Central memory CD8-positive, alpha-beta T cell (primary cell): ENCODE results near the gene PSMB3.
"Not testable (repeated sequence)": the region's sequence is repeated elsewhere in the genome, so short reads cannot be mapped to it uniquely, and the experiment has no call there.

ENCODE experiments used
- ATAC-seq: fragments of 150-1000 bp; cut with Tn5 transposase; replicated peaks from 2 replicates; pipeline ENCODE4 v1.10.0; 2022; ENCODE audit warnings: mild to moderate bottlenecking, moderate FRiP score, moderate number of reproducible peaks; ENCODE audit not compliant: poor library complexity, severe bottlenecking; ENCODE audit errors: extremely low read depth
- DNase-seq, 2 donors: peaks; one replicate each; pipeline ENCODE4 v3.0.0; 2021; ENCODE audit warnings: low spot score in 2 of 2
- H3K27ac Mint-ChIP-seq: one replicate; pipeline ENCODE4 v1.8.0; 2022; ENCODE audit warnings: low read depth, mild to moderate bottlenecking, moderate library complexity, mixed read lengths
- H3K27me3 Mint-ChIP-seq: one replicate; pipeline ENCODE4 v1.8.0; 2022; ENCODE audit warnings: mixed read lengths
- H3K36me3 Mint-ChIP-seq: one replicate; pipeline ENCODE4 v1.8.0; 2022; ENCODE audit warnings: mild to moderate bottlenecking, moderate library complexity, mixed read lengths; ENCODE audit not compliant: insufficient read depth
- H3K4me1 Mint-ChIP-seq: one replicate; pipeline ENCODE4 v1.8.0; 2022; ENCODE audit warnings: mixed read lengths
- H3K4me3 Mint-ChIP-seq: one replicate; pipeline ENCODE4 v1.8.0; 2022; ENCODE audit warnings: mild to moderate bottlenecking, moderate library complexity, mixed read lengths
- H3K9me3 Mint-ChIP-seq: one replicate; pipeline ENCODE4 v1.8.0; 2022; ENCODE audit warnings: mixed read lengths

The PSMB3 gene

GRCh38 chr17:38720941-38721340 is 31.6 kb upstream of the PSMB3 start:
- DNase-seq: no peak
- Mint-ChIP-seq H3K4me1 (peaks cover 31% of the 10 kb centered on the region), H3K36me3 (peaks cover 43% of the 10 kb centered on the region), H3K27me3 (no peaks in the 10 kb centered on the region), H3K27ac (no peak overlapping the region), H3K4me3 (no peak overlapping the region), H3K9me3 (no peaks in the 10 kb centered on the region)
- no peak for ATAC-seq

GRCh38 chr17:38721802-38722201 is 30.7 kb upstream of the PSMB3 start:
- Mint-ChIP-seq H3K27ac (no peak overlapping the region), H3K9me3 (no peaks in the 10 kb centered on the region), H3K4me3 (no peak overlapping the region)

GRCh38 chr17:38724337-38724988 is 28.1 kb upstream of the PSMB3 start:
- Mint-ChIP-seq H3K4me3 (peak overlapping the region; percentile 34), H3K27me3 (no peaks in the 10 kb centered on the region), H3K4me1 (peaks cover 53% of the 10 kb centered on the region), H3K36me3 (peaks cover 37% of the 10 kb centered on the region), H3K9me3 (peaks cover 5% of the 10 kb centered on the region), H3K27ac (peak overlapping the region; percentile 93)
- ATAC-seq (no peak), DNase-seq (no peak)

More at GRCh38 chr17:38721802-38722201, 30.7 kb upstream of the PSMB3 start:
- DNase-seq: no peak
- peaks cover 40% of the 10 kb centered on the region for H3K36me3 Mint-ChIP-seq
- no peak for ATAC-seq
- peaks cover 33% of the 10 kb centered on the region for H3K4me1 Mint-ChIP-seq
- no peaks in the 10 kb centered on the region for H3K27me3 Mint-ChIP-seq

- Mint-ChIP-seq H3K4me3 (peak overlapping the region; percentile 34), H3K9me3 (peaks cover 5% of the 10 kb centered on the region), H3K27ac (peak overlapping the region; percentile 93), H3K36me3 (peaks cover 35% of the 10 kb centered on the region), H3K4me1 (peaks cover 56% of the 10 kb centered on the region), H3K27me3 (no peaks in the 10 kb centered on the region)
- ATAC-seq (no peak), DNase-seq (no peak)
These were observed 27.5 kb upstream of the PSMB3 start for GRCh38 chr17:38725066-38725465.

- H3K27me3 Mint-ChIP-seq, ATAC-seq, H3K9me3 Mint-ChIP-seq, DNase-seq: not testable (repeated sequence)
- H3K36me3 Mint-ChIP-seq: peaks cover 38% of the 10 kb centered on the region
- peaks cover 58% of the 10 kb centered on the region for H3K4me1 Mint-ChIP-seq
- H3K27ac Mint-ChIP-seq: peak overlapping the region; percentile 93
- H3K4me3 Mint-ChIP-seq: peak overlapping the region; percentile 34
These were observed 26.4 kb upstream of the PSMB3 start for GRCh38 chr17:38726145-38726544.

GRCh38 chr17:38727736-38728135 is 24.8 kb upstream of the PSMB3 start:
- ATAC-seq: peak; percentile 51
- peaks cover 5% of the 10 kb centered on the region for H3K9me3 Mint-ChIP-seq
- peak in 1 of 2 donors; percentile 56 for DNase-seq
- H3K27ac Mint-ChIP-seq: peak overlapping the region; percentile 93
- peaks cover 37% of the 10 kb centered on the region for H3K36me3 Mint-ChIP-seq
- H3K4me3 Mint-ChIP-seq: peak overlapping the region; percentile 81
- no peaks in the 10 kb centered on the region for H3K27me3 Mint-ChIP-seq
- H3K4me1 Mint-ChIP-seq: peaks cover 73% of the 10 kb centered on the region

- Mint-ChIP-seq H3K36me3 (peaks cover 36% of the 10 kb centered on the region), H3K27ac (peak overlapping the region; percentile 93), H3K9me3 (peaks cover 5% of the 10 kb centered on the region), H3K4me3 (peak overlapping the region; percentile 81), H3K27me3 (no peaks in the 10 kb centered on the region), H3K4me1 (peaks cover 80% of the 10 kb centered on the region)
- DNase-seq (peak; percentile 47 to 70), ATAC-seq (peak; percentile 64)
These were observed 24.2 kb upstream of the PSMB3 start for GRCh38 chr17:38728290-38728831.

GRCh38 chr17:38729368-38729885 is 23.1 kb upstream of the PSMB3 start:
- Mint-ChIP-seq H3K36me3 (peaks cover 31% of the 10 kb centered on the region), H3K27me3 (no peaks in the 10 kb centered on the region), H3K27ac (peak overlapping the region; percentile 82), H3K4me3 (peak overlapping the region; percentile 81), H3K9me3 (peaks cover 5% of the 10 kb centered on the region), H3K4me1 (peaks cover 86% of the 10 kb centered on the region)
- ATAC-seq: no peak
- no peak for DNase-seq

GRCh38 chr17:38729886-38730525 is 22.5 kb upstream of the PSMB3 start, which contains the start of gene CISD3:
CISD3 (plus strand) TSS chr17:38730341; CDS start chr17:38730359, 18 bp downstream.
- peak within 1 kb of the TSS; percentile 93 for H3K4me3 Mint-ChIP-seq
- peak within 1 kb of the TSS; percentile 86 for H3K27ac Mint-ChIP-seq
- peaks cover 31% of the 10 kb centered on the region for H3K36me3 Mint-ChIP-seq
- H3K9me3 Mint-ChIP-seq: peaks cover 5% of the 10 kb centered on the region
- H3K4me1 Mint-ChIP-seq: peaks cover 86% of the 10 kb centered on the region
- no peaks in the 10 kb centered on the region for H3K27me3 Mint-ChIP-seq
- ATAC-seq (peak; percentile 74), DNase-seq (peak; percentile 63 to 65)

- peaks cover 31% of the 10 kb centered on the region for H3K36me3 Mint-ChIP-seq
- H3K4me1 Mint-ChIP-seq: peaks cover 84% of the 10 kb centered on the region
- H3K27me3 Mint-ChIP-seq: no peaks in the 10 kb centered on the region
- peaks cover 5% of the 10 kb centered on the region for H3K9me3 Mint-ChIP-seq
- peak overlapping the region; percentile 86 for H3K27ac Mint-ChIP-seq
- peak overlapping the region; percentile 93 for H3K4me3 Mint-ChIP-seq
- ATAC-seq (no peak), DNase-seq (no peak)
These were observed 21.8 kb upstream of the PSMB3 start for GRCh38 chr17:38730526-38731379.

GRCh38 chr17:38731526-38732294 is 20.8 kb upstream of the PSMB3 start:
- H3K4me3 Mint-ChIP-seq: peak overlapping the region; percentile 93
- peaks cover 31% of the 10 kb centered on the region for H3K36me3 Mint-ChIP-seq
- H3K27me3 Mint-ChIP-seq: no peaks in the 10 kb centered on the region
- peaks cover 5% of the 10 kb centered on the region for H3K9me3 Mint-ChIP-seq
- DNase-seq: no peak
- peaks cover 82% of the 10 kb centered on the region for H3K4me1 Mint-ChIP-seq
- ATAC-seq: no peak
- peak overlapping the region; percentile 66 for H3K27ac Mint-ChIP-seq
